ENCODE results near the gene OSBPL9.

DNA sequence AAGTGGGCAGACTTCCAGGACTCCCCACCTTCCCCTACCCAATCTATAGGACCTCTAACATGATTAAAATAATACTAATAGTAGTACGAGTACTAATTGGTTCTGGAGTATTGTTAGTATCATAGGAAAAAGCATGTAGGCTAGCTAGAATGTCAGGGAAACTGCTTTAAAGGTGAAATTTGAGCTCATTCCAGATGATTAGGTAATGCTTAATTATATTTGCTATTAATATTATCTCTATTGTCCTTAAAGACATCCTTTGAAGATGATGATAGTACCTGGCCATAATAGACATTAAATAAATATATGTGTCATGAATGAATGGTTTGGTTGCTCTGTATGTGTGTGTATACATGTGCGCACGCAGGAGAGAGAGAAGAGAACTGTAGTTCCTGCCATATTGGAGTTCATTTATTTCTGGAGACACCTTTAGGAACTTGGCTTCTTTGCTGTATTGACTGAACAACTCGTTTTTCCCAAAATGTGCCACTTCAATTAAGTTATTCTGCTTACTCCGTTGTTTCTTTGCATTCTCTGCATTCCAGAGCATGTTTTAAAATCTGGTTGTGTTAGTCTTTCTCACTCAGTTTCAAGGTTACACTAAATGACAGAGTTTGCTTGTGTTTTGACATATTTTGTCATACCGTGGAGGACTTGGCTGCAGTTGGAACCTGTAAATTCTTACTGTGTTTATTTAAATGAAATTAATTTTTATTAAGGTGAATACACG, 117.1 kb downstream of the OSBPL9 start:
- TF ChIP-seq, protein P1, sequence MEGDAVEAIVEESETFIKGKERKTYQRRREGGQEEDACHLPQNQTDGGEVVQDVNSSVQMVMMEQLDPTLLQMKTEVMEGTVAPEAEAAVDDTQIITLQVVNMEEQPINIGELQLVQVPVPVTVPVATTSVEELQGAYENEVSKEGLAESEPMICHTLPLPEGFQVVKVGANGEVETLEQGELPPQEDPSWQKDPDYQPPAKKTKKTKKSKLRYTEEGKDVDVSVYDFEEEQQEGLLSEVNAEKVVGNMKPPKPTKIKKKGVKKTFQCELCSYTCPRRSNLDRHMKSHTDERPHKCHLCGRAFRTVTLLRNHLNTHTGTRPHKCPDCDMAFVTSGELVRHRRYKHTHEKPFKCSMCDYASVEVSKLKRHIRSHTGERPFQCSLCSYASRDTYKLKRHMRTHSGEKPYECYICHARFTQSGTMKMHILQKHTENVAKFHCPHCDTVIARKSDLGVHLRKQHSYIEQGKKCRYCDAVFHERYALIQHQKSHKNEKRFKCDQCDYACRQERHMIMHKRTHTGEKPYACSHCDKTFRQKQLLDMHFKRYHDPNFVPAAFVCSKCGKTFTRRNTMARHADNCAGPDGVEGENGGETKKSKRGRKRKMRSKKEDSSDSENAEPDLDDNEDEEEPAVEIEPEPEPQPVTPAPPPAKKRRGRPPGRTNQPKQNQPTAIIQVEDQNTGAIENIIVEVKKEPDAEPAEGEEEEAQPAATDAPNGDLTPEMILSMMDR (IDR thresholded peaks at IDR 0.05), result no peak
- TF ChIP-seq EZH2 (IDR thresholded peaks at IDR 0.05; ENCODE audit: borderline replicate concordance, insufficient read depth, low read depth, low read length, poor library complexity, severe bottlenecking), result no peak

Measured in B cell (primary cell).